Measurements from ENCODE around the gene MUC12. TPM values are rescaled to one million over a fixed set of nuclear protein-coding genes. Genes with fewer than 3 reads are reported as not detected.

MUC12 gene
- total and polyA plus RNA-seq, 2 experiments from 2014 or later: 4.0 to 7.3 TPM

- DNase-seq (ENCODE audit: low spot score): no peak
- Histone ChIP-seq H2AFZ (no peak overlapping the region), H3K27ac (peak overlapping the region; percentile 16)
Observed at GRCh38 chr7:101018271-101019167, 49.2 kb downstream of the MUC12 start.

GRCh38 chr7:101020444-101020843 is 51.1 kb downstream of the MUC12 start:
- Histone ChIP-seq H3K9me2 (replicated peaks; ENCODE audit: insufficient read depth) (no peaks in the 10 kb centered on the region), H3K4me1 (ENCODE audit: insufficient read depth) (peaks cover 3% of the 10 kb centered on the region), H2AFZ (no peak overlapping the region), H3K27me3 (no peaks in the 10 kb centered on the region), H3K79me2 (no peaks in the 10 kb centered on the region), H3K36me3 (replicated peaks; ENCODE audit: insufficient read depth, low read depth) (no peaks in the 10 kb centered on the region), H3K4me2 (no peak overlapping the region), H3K4me3 (no peak overlapping the region), H4K20me1 (ENCODE audit: insufficient read depth, poor library complexity, severe bottlenecking) (no peaks in the 10 kb centered on the region), H3K27ac (peak overlapping the region; percentile 0), H3K9me3 (ENCODE audit: low read depth) (no peaks in the 10 kb centered on the region)
- no peak for DNase-seq (ENCODE audit: low spot score)
- TF ChIP-seq EZH2 (IDR thresholded peaks at IDR 0.05; ENCODE audit: borderline replicate concordance) (no peak), EZH2phosphoT487 (IDR thresholded peaks at IDR 0.05; ENCODE audit: low read depth, severe bottlenecking, unreplicated experiment) (no peak), CTCF (IDR thresholded peaks at IDR 0.05; ENCODE audit: poor library complexity) (no peak)
- WGBS (ENCODE audit: low lambda C conversion rate, missing lambda C conversion rate): 87% methylated on average over 8 of the region's 8 CpGs

More at GRCh38 chr7:101018271-101019167, 49.2 kb downstream of the MUC12 start:
- H3K4me3 ChIP-seq: no peak overlapping the region
- no peak overlapping the region for H3K4me2 ChIP-seq
- H3K36me3 ChIP-seq (replicated peaks; ENCODE audit: insufficient read depth, low read depth): no peaks in the 10 kb centered on the region
- peaks cover 3% of the 10 kb centered on the region for H3K4me1 ChIP-seq (ENCODE audit: insufficient read depth)
- no peak for TF ChIP-seq EZH2 (IDR thresholded peaks at IDR 0.05; ENCODE audit: borderline replicate concordance)
- TF ChIP-seq CTCF (IDR thresholded peaks at IDR 0.05; ENCODE audit: poor library complexity): no peak
- no peaks in the 10 kb centered on the region for H3K9me3 ChIP-seq (ENCODE audit: low read depth)
- no peaks in the 10 kb centered on the region for H4K20me1 ChIP-seq (ENCODE audit: insufficient read depth, poor library complexity, severe bottlenecking)
- no peaks in the 10 kb centered on the region for H3K79me2 ChIP-seq
- 52% methylated on average over 11 of the region's 14 CpGs for WGBS (ENCODE audit: low lambda C conversion rate, missing lambda C conversion rate)
- no peaks in the 10 kb centered on the region for H3K27me3 ChIP-seq
- H3K9me2 ChIP-seq (replicated peaks; ENCODE audit: insufficient read depth): no peaks in the 10 kb centered on the region

- Histone ChIP-seq H3K4me1 (ENCODE audit: insufficient read depth) (peaks cover 3% of the 10 kb centered on the region), H3K4me2 (no peak overlapping the region), H3K27me3 (no peaks in the 10 kb centered on the region), H3K79me2 (no peaks in the 10 kb centered on the region), H3K4me3 (no peak overlapping the region), H2AFZ (no peak overlapping the region), H3K9me2 (replicated peaks; ENCODE audit: insufficient read depth) (no peaks in the 10 kb centered on the region), H3K9me3 (ENCODE audit: low read depth) (no peaks in the 10 kb centered on the region), H3K27ac (no peak overlapping the region), H4K20me1 (ENCODE audit: insufficient read depth, poor library complexity, severe bottlenecking) (no peaks in the 10 kb centered on the region), H3K36me3 (replicated peaks; ENCODE audit: insufficient read depth, low read depth) (no peaks in the 10 kb centered on the region)
- 79% methylated on average over 3 of the region's 3 CpGs for WGBS (ENCODE audit: low lambda C conversion rate, missing lambda C conversion rate)
- TF ChIP-seq CTCF (IDR thresholded peaks at IDR 0.05; ENCODE audit: poor library complexity) (no peak), EZH2 (IDR thresholded peaks at IDR 0.05; ENCODE audit: borderline replicate concordance) (no peak), EZH2phosphoT487 (IDR thresholded peaks at IDR 0.05; ENCODE audit: low read depth, severe bottlenecking, unreplicated experiment) (no peak)
- peak; percentile 35 for DNase-seq (ENCODE audit: low spot score)
Observed at GRCh38 chr7:101021703-101022102, 52.3 kb downstream of the MUC12 start.
